ENCODE results near the gene CCDC102B.

GRCh38 chr18:68962623-68963022 is 164.7 kb downstream of the CCDC102B start:
- TF ChIP-seq CTCF (IDR thresholded peaks at IDR 0.05) (no peak), POLR2A (IDR thresholded peaks at IDR 0.05) (no peak)

Measured in right lobe of liver (tissue), 4 donors.